ENCODE data around the gene APRT.

Gene APRT

GRCh38 chr16:88769617-88770460 is 41.9 kb downstream of the APRT start:
- no peak for DNase-seq

GRCh38 chr16:88768071-88768783 is 43.5 kb downstream of the APRT start:
- no peak for DNase-seq

- DNase-seq = no peak
Observed at GRCh38 chr16:88767546-88768070, 44.1 kb downstream of the APRT start.

GRCh38 chr16:88766975-88767374 is 44.8 kb downstream of the APRT start:
- no peak for DNase-seq

DNA sequence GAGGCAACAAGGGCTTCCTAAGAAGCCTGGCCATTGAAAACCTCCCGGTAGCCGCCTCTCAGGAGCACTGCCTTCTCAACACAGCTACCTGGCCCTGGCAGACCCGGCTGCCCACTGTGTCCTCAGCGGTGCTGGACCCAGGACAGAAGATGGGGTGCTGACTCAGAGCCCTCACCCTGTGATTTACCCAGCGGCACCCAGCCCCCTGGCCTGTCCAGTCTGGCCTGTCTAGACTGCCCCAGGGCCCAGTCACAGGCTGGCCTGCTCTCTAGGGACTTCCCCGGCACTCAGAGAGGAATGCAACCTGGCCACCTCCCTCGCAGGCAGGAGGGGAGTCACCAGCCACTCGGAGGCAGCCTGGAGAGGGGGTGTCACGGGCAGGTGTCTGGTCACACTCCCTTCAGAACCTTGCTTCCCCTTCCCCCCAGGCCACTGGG is 46.8 kb downstream of the APRT start:
- DNase-seq = no peak

- no peak for DNase-seq
Observed at GRCh38 chr16:88764080-88764479, 47.6 kb downstream of the APRT start.

DNA sequence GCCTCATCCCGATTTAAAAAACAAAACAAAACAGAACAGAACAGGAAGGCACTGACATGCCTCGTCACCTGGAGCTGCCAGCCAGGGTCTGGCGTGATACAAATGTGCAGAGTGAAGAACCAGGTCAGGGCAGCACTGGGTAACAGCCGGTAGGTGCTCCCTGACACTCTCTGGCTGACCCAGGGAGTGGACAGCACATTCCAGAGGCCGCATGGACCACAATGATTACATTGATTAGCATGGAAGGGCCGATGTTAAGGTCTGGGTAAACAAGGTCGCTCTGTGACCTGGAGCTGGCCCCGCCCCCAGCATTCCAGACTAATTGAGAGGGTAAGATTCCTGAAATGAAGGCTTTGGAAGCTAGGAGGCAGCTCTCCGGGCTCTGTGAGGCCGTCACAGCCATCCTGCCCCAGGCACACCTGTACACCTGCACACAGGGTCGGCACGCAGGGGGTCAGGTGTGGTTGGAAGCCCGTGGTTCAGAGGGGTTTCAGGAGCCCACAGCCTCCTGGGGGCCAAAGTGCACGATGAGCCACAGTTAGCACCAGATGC is 48.1 kb downstream of the APRT start:
- no peak for DNase-seq

GRCh38 chr16:88762941-88763340 is 48.8 kb downstream of the APRT start:
- no peak for DNase-seq

GRCh38 chr16:88762258-88762870 is 49.4 kb downstream of the APRT start:
- no peak for DNase-seq

- DNase-seq = no peak
Observed at GRCh38 chr16:88761830-88762229, 49.9 kb downstream of the APRT start.

DNA sequence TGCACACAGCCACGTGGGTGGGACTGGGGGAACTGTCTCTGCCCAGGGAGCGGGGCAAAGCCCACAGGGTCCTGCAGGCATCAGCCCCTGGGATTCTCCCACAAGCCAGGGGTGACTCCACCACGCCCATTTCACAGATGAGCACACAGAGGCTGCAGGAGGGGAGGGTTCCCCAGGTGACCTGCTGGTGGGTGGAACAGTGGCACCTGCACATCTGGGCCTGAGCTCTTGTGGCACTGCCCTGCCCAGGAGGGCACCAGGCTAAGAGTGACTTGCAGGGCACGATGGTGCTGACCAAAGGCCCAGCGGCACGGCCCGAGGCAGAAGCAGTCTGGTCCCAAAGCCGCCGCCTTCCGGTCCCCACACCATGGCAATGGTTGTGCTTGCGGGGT is 50.6 kb downstream of the APRT start:
- no peak for DNase-seq

DNA sequence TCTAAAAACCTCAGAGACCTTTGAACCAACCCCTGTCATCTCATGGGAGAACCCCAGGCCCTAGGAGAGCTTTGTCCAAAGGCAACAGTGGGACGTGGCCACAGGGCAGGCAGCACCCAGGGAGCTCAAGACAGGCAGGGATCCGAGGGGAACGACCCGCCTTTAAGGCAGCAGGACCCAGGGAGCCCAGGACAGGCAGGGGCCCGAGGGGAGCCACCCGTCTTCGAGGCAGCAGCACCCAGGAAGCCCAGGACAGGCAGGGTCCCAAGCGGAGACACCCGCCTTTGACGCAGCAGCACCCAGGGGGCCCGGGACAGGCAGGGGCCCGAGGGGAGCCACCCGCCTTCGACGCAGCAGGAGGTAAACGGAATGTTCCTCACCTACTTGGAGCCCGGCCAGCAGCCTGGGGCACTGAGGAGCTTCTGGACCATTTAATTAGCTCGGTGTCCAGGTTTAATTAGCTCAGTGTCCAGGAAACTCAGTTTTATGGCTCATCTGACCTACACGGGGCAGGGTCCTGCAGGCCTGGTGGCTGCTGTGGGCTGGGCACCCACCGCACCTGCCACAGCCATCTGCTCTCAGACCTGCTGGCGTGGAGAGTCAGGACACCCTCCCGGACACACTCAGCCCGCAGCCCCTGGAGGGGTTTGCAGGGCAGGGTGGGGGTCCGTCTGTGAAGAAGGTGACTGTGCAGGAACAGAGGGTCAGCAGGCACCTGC is 51.1 kb downstream of the APRT start:
- no peak for DNase-seq

GRCh38 chr16:88759976-88760350 is 51.8 kb downstream of the APRT start:
- no peak for DNase-seq

Data from activated CD4-positive, alpha-beta T cell treated with anti-CD3 and anti-CD28 coated beads for 1 hour (primary cell).